ENCODE measurements around the gene MTERF4.

- no peak for TF ChIP-seq CTCF (IDR thresholded peaks at IDR 0.05)
- TF ChIP-seq EP300 (IDR thresholded peaks at IDR 0.05), result no peak
Observed at GRCh38 chr2:241096979-241097378, 5.1 kb downstream of the MTERF4 start.
